ENCODE results near the gene SNHG17.
"Not testable (repeated sequence)": the region's sequence is repeated elsewhere in the genome, so short reads cannot be mapped to it uniquely, and the experiment has no call there.

Gene SNHG17

DNA sequence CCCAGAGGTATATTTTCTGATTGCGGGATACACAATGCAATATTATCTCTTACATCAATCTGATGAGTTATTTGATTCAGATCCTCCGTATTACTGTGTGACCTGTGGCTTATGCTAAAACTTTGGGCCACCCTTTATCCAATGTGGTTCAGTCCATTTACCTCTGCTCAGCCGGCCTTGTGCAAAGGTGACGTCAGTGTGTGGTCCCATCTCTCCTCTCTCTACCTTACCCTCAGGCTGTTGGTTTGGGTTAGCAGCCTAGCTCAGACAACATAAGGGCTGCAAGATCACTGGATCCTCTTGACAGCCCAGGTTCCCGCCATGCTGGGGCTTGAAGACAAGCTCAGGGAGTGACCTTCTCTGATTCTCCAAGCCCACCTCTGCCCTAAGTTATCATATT is 33.0 kb downstream of the SNHG17 start:
- Histone ChIP-seq H3K79me2 (ENCODE audit: control insufficient read depth, insufficient read depth, low read length, unreplicated experiment) (no peaks in the 10 kb centered on the region), H2AFZ (ENCODE audit: low read length, unreplicated experiment) (no peak overlapping the region), H3K36me3 (ENCODE audit: insufficient read depth, low read length) (no peaks in the 10 kb centered on the region), H3K4me1 (ENCODE audit: control insufficient read depth, insufficient read depth, low read length, unreplicated experiment) (no peaks in the 10 kb centered on the region), H3K27ac (ENCODE audit: low read depth, low read length) (no peak overlapping the region), H3K4me3 (ENCODE audit: low read depth, low read length) (no peak overlapping the region), H3K27me3 (ENCODE audit: insufficient read depth, low read length) (no peaks in the 10 kb centered on the region)

DNA sequence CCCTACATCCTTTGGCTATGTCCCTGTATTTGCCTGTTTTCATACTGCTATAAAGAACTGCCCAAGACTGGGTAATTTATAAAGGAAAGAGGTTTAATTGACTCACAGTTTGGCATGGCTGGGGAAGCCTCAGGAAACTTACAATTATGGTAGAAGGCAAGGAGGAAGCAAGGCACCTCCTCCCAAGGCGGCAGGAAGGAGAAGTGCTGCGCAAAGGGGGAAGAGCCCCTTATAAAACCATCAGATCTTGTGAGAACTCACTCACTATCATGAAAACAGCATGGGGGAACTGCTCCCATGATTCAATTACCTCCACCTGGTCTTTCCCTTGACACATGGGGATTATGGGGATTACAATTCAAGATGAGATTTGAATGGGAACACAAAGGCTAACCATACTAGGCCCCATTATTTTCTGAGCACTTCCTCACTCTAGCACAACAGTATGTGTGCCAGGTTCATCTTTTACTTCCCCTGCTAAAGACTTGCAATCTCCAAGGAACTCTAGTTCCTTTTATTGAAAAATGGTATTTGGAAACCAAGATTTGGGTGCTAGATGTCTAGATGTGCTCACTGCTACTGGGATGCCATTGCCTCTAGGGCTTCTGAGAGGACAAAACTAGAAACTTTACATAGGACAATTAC is 39.3 kb downstream of the SNHG17 start:
- not testable (repeated sequence) for H3K79me2 ChIP-seq (ENCODE audit: control insufficient read depth, insufficient read depth, low read length, unreplicated experiment); H2AFZ ChIP-seq (ENCODE audit: low read length, unreplicated experiment); H3K27ac ChIP-seq (ENCODE audit: low read depth, low read length); H3K4me1 ChIP-seq (ENCODE audit: control insufficient read depth, insufficient read depth, low read length, unreplicated experiment); H3K27me3 ChIP-seq (ENCODE audit: insufficient read depth, low read length); H3K4me3 ChIP-seq (ENCODE audit: low read depth, low read length); H3K36me3 ChIP-seq (ENCODE audit: insufficient read depth, low read length)

DNA sequence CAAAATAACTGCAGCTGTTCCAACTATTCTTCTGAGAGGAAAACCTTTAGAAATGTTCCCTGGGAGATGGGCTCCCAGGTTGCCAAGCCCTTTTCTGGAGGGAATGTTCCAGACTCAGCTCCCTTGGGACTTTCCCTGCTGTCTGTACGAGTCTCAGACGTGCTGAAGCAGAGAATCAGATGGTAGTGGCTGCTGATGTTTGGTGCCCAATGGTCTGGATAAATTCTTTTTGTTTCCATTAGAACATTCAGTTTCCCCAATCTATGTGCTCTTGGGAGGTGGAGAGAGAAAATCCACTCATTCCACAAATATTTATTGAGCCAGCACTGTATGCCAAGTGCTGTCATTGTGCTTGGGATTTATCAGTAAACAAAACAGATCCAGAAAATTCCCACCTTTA is 40.0 kb downstream of the SNHG17 start:
- no peak overlapping the region for H3K27ac ChIP-seq (ENCODE audit: low read depth, low read length)
- no peaks in the 10 kb centered on the region for H3K79me2 ChIP-seq (ENCODE audit: control insufficient read depth, insufficient read depth, low read length, unreplicated experiment)
- no peak overlapping the region for H3K4me3 ChIP-seq (ENCODE audit: low read depth, low read length)
- H3K27me3 ChIP-seq (ENCODE audit: insufficient read depth, low read length) = no peaks in the 10 kb centered on the region
- H3K4me1 ChIP-seq (ENCODE audit: control insufficient read depth, insufficient read depth, low read length, unreplicated experiment) = peaks cover 4% of the 10 kb centered on the region
- no peak overlapping the region for H2AFZ ChIP-seq (ENCODE audit: low read length, unreplicated experiment)
- no peaks in the 10 kb centered on the region for H3K36me3 ChIP-seq (ENCODE audit: insufficient read depth, low read length)

DNA sequence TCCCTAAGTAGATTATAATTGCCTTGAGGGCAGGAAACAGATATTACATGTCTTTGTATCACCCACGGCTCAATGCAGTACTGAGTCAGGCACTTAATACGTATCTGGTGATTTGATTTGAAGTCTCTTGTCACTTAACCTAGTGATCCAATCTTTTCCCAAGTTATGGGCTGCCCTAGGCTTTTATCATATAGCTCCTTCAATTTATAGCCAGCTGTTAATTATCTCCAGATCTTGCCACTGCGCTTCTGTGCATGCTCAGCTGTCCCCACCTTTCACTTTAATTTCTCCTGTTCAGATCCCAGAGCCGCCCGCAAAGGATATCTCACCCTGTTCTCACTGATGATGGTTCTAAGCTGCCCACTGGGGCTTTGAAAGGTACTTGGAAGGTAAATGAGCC is 41.9 kb downstream of the SNHG17 start:
- Histone ChIP-seq H3K4me1 (ENCODE audit: control insufficient read depth, insufficient read depth, low read length, unreplicated experiment) (peaks cover 4% of the 10 kb centered on the region), H3K4me3 (ENCODE audit: low read depth, low read length) (no peak overlapping the region), H3K79me2 (ENCODE audit: control insufficient read depth, insufficient read depth, low read length, unreplicated experiment) (no peaks in the 10 kb centered on the region), H3K27me3 (ENCODE audit: insufficient read depth, low read length) (no peaks in the 10 kb centered on the region; the same call in 1 of the 2 replicates), H3K36me3 (ENCODE audit: insufficient read depth, low read length) (no peaks in the 10 kb centered on the region), H2AFZ (ENCODE audit: low read length, unreplicated experiment) (no peak overlapping the region), H3K27ac (ENCODE audit: low read depth, low read length) (no peak overlapping the region)

DNA sequence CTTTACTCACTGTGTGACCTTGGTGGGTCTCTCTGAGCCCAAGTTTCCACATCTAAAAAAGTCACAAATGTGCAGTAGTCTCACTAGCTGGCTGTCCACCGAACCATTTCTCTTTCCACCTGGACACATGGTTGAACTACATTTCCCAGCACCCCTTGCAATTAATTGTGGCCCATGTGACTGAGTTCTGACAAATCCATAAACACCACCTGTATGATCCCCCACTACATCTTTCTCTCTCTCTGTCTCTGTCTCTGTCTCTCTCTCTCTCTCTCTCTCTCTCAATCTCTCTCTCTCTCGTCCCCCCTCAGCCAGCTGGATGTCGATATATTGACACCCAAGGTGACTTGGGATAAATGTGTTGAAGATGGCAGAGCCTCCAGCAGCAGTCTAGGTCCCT is 42.8 kb downstream of the SNHG17 start:
- Histone ChIP-seq H3K4me3 (ENCODE audit: low read depth, low read length) (no peak overlapping the region), H3K27me3 (ENCODE audit: insufficient read depth, low read length) (no peaks in the 10 kb centered on the region; the same call in 1 of the 2 replicates), H3K4me1 (ENCODE audit: control insufficient read depth, insufficient read depth, low read length, unreplicated experiment) (peaks cover 4% of the 10 kb centered on the region), H2AFZ (ENCODE audit: low read length, unreplicated experiment) (no peak overlapping the region), H3K36me3 (ENCODE audit: insufficient read depth, low read length) (no peaks in the 10 kb centered on the region), H3K27ac (ENCODE audit: low read depth, low read length) (no peak overlapping the region), H3K79me2 (ENCODE audit: control insufficient read depth, insufficient read depth, low read length, unreplicated experiment) (no peaks in the 10 kb centered on the region)

DNA sequence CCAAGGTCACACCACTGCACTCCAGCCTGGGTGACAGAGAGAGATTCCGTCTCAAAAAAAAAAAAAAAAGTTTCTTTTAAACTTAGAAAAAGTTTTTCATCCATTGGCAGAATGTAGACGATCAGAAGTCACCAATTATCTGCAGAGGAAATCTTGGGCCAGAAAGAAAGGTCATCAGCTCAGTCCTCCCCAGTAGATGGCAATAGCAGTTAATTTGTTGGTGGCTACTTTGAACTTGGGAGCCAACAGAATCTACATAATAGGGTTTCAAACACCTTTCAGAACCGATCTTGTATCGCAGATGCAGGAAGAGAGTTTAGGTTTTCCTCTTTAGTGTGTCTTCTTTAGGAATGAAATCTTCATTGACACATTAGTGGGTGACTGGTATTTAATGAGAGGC is 47.2 kb downstream of the SNHG17 start:
- H2AFZ ChIP-seq (ENCODE audit: low read length, unreplicated experiment) = no peak overlapping the region
- no peaks in the 10 kb centered on the region for H3K4me1 ChIP-seq (ENCODE audit: control insufficient read depth, insufficient read depth, low read length, unreplicated experiment)
- no peaks in the 10 kb centered on the region for H3K79me2 ChIP-seq (ENCODE audit: control insufficient read depth, insufficient read depth, low read length, unreplicated experiment)
- H3K27me3 ChIP-seq (ENCODE audit: insufficient read depth, low read length) = peaks cover 23% of the 10 kb centered on the region
- H3K27ac ChIP-seq (ENCODE audit: low read depth, low read length) = no peak overlapping the region
- H3K4me3 ChIP-seq (ENCODE audit: low read depth, low read length) = no peak overlapping the region
- H3K36me3 ChIP-seq (ENCODE audit: insufficient read depth, low read length) = no peaks in the 10 kb centered on the region

DNA sequence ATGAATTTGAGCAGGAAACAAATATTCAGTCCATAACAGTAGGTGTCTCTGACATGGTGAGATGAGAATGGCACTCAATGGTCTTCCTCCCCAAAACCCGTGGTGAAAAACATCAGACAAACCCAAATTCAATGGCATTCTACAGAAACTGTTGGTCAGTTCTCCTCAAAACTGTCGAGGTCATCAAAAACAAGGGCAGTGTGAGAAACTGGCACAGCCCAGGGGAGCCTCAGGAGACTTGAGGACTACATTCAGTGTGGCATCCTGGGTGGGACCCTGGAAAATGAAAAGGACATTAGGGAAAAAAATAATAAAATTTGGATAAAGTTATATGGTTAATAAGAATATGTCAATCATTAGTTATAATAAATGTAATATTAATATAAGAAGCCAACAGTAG is 48.3 kb downstream of the SNHG17 start:
- Histone ChIP-seq H3K27ac (ENCODE audit: low read depth, low read length) (no peak overlapping the region), H3K4me1 (ENCODE audit: control insufficient read depth, insufficient read depth, low read length, unreplicated experiment) (no peaks in the 10 kb centered on the region), H3K79me2 (ENCODE audit: control insufficient read depth, insufficient read depth, low read length, unreplicated experiment) (no peaks in the 10 kb centered on the region), H3K27me3 (ENCODE audit: insufficient read depth, low read length) (peaks cover 29% of the 10 kb centered on the region), H3K36me3 (ENCODE audit: insufficient read depth, low read length) (no peaks in the 10 kb centered on the region), H2AFZ (ENCODE audit: low read length, unreplicated experiment) (no peak overlapping the region), H3K4me3 (ENCODE audit: low read depth, low read length) (no peak overlapping the region)

DNA sequence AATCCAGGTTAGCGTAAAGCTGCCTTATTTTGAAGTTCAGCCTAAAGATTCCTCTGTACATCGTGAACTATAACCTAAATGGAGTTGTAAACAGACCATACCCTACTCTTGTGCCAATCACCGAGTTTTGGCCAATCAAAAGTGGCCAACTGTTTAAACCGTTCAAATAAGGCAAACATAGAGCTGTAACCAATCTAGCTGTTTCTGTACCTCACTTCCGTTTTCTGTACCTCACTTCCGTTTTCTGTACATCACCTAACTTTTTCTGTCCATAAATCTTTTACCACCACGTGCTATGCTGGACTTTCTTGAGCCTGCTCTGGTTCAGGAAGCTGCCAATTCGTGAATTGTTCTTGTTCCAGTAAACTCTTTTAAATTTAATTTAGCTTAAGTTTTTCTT is 49.1 kb downstream of the SNHG17 start:
- no peaks in the 10 kb centered on the region for H3K4me1 ChIP-seq (ENCODE audit: control insufficient read depth, insufficient read depth, low read length, unreplicated experiment)
- no peak overlapping the region for H3K27ac ChIP-seq (ENCODE audit: low read depth, low read length)
- H2AFZ ChIP-seq (ENCODE audit: low read length, unreplicated experiment) = no peak overlapping the region
- no peaks in the 10 kb centered on the region for H3K36me3 ChIP-seq (ENCODE audit: insufficient read depth, low read length)
- peaks cover 33% of the 10 kb centered on the region for H3K27me3 ChIP-seq (ENCODE audit: insufficient read depth, low read length)
- no peak overlapping the region for H3K4me3 ChIP-seq (ENCODE audit: low read depth, low read length)
- H3K79me2 ChIP-seq (ENCODE audit: control insufficient read depth, insufficient read depth, low read length, unreplicated experiment) = no peaks in the 10 kb centered on the region

DNA sequence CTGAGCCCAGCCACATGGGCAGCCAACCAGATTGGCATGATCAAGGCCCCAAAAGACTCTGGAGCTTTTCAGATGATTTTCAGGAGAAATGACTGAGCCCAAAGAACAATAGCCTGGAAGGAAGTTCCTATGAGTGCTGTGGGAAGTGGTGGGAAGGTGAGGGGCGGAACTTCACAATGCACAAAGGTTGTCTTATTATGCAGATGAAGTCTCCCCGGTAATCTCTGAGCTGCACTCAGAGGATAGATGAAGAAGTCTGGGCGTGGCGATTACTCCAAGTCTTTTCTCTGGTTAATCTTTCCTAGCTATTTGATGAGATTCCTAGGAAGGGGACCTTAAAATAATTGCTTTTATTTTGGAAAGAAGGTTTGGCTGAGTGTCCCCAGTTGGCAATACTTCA is 52.0 kb downstream of the SNHG17 start:
- Histone ChIP-seq H3K4me3 (ENCODE audit: low read depth, low read length) (no peak overlapping the region), H3K27me3 (ENCODE audit: insufficient read depth, low read length) (peaks cover 33% of the 10 kb centered on the region), H3K36me3 (ENCODE audit: insufficient read depth, low read length) (no peaks in the 10 kb centered on the region), H3K79me2 (ENCODE audit: control insufficient read depth, insufficient read depth, low read length, unreplicated experiment) (no peaks in the 10 kb centered on the region), H2AFZ (ENCODE audit: low read length, unreplicated experiment) (no peak overlapping the region), H3K27ac (ENCODE audit: low read depth, low read length) (no peak overlapping the region), H3K4me1 (ENCODE audit: control insufficient read depth, insufficient read depth, low read length, unreplicated experiment) (no peaks in the 10 kb centered on the region)

DNA sequence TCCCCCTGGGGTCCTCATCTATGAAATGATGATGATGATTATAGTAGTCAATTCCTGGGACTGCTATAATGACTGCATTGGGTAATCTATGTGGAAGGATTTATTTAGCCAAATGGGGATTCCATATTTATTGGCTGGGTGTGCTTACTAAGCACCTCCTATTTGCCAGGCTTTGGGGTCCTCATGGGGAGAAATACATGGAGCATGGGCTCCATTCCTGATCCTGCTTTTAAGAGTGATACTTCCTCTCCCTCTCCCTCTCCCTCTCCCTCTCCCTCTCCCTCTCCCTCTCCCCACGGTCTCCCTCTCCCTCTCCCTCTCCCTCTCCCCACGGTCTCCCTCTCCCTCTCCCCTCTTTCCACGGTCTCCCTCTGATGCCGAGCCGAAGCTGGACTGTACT is 57.3 kb downstream of the SNHG17 start:
- not testable (repeated sequence) for H3K36me3 ChIP-seq (ENCODE audit: insufficient read depth, low read length); H2AFZ ChIP-seq (ENCODE audit: low read length, unreplicated experiment); H3K79me2 ChIP-seq (ENCODE audit: control insufficient read depth, insufficient read depth, low read length, unreplicated experiment); H3K27ac ChIP-seq (ENCODE audit: low read depth, low read length); H3K4me3 ChIP-seq (ENCODE audit: low read depth, low read length); H3K4me1 ChIP-seq (ENCODE audit: control insufficient read depth, insufficient read depth, low read length, unreplicated experiment)
- H3K27me3 ChIP-seq (ENCODE audit: insufficient read depth, low read length) = peaks cover 15% of the 10 kb centered on the region; the same call in 1 of the 2 replicates

DNA sequence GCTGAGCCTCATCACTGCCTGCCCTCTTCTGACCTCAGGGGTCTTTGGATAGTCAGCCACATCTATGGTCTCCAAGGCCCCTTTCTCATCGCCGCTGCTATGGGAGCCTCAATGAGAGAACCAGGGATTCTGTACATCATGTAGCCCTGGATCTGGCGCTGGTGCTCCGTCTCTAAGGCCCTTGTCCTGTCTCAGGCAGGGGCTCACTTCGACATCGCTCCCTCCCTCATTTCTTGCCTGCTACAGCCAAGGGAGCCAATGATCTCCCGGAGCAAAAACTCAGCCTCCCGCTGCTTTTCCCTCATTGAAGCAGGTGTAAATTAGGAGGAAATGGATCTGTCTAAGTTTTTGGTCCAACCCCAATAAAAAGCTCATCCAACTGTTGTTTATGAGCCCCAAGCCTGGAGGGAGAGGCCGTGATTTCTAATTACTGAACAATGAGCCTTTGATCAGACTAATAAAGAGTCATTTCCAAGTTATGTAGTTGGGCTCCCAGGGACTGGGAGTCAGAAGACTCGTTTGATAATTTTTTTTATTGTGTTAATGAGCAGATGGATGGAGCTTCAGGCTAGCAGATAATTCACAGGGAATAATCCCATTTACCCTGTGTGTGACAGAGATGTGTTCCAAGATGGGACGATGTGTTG is 58.0 kb downstream of the SNHG17 start:
- Histone ChIP-seq H3K4me3 (ENCODE audit: low read depth, low read length) (no peak overlapping the region), H3K27ac (ENCODE audit: low read depth, low read length) (no peak overlapping the region), H3K27me3 (ENCODE audit: insufficient read depth, low read length) (peaks cover 9% of the 10 kb centered on the region; the same call in 1 of the 2 replicates), H3K36me3 (ENCODE audit: insufficient read depth, low read length) (no peaks in the 10 kb centered on the region), H3K4me1 (ENCODE audit: control insufficient read depth, insufficient read depth, low read length, unreplicated experiment) (no peaks in the 10 kb centered on the region), H3K79me2 (ENCODE audit: control insufficient read depth, insufficient read depth, low read length, unreplicated experiment) (no peaks in the 10 kb centered on the region), H2AFZ (ENCODE audit: low read length, unreplicated experiment) (no peak overlapping the region)
